B cell (primary cell): ENCODE data around the gene EGLN1. TPM values are rescaled to one million over a fixed set of nuclear protein-coding genes. Genes with fewer than 3 reads are reported as not detected.

Experiments used
- ATAC-seq: fragments of 200-7000 bp; cut with Tn5 transposase; one replicate; pipeline ENCODE4 v1.10.0; 2021; ENCODE audit warnings: low read depth, mild to moderate bottlenecking, moderate number of reproducible peaks, moderate library complexity
- CTCF ChIA-PET: fragments of 350-600 bp; sonication (Branson Sonifier 250); formaldehyde crosslinking; loops from one replicate; lab custom pipeline; 2021; ENCODE audit warnings: antibody characterized with exemption, inconsistent platforms; lab: Charles Lee
- POLR2A ChIA-PET: fragments of 350-600 bp; sonication (Branson Sonifier 250); formaldehyde crosslinking; loops from one replicate; lab custom pipeline; 2021; ENCODE audit warnings: antibody characterized with exemption; lab: Charles Lee
- DNase-seq: peaks from one replicate; pipeline ENCODE4 v3.0.0; 2013
- H2AFZ ChIP-seq: 2 replicates; pipeline ENCODE4 v1.6.1; 2012; ENCODE audit warnings: mild to moderate bottlenecking, low read depth, low read length; ENCODE audit not compliant: insufficient read depth, poor library complexity, severe bottlenecking
- H3K27ac ChIP-seq, 2 donors: 1 replicate in 1 of 2; 2 replicates in 1 of 2; pipeline ENCODE4 v1.5.1; 2012 to 2013; ENCODE audit warnings: low read length in 2 of 2, mild to moderate bottlenecking in 2 of 2, moderate library complexity in 1 of 2
- H3K27me3 ChIP-seq, 4 experiments: fragments of 200-600 bp in 1 of 4; sonication (generic) in 1 of 4; replicated peaks in 1 of 4; 1 replicate in 2 of 4; 2 replicates in 2 of 4; pipeline versions ENCODE4 v1.6.1 to v1.7.0; 2013 to 2016; ENCODE audit warnings: low read length in 3 of 4, mild to moderate bottlenecking in 2 of 4, mixed read lengths in 1 of 4, moderate library complexity in 1 of 4; ENCODE audit not compliant: insufficient read depth in 4 of 4, control insufficient read depth in 3 of 4; ENCODE audit errors: control extremely low read depth in 1 of 4
- H3K36me3 ChIP-seq, 2 experiments: replicated peaks in 1 of 2; 1 replicate in 1 of 2; 2 replicates in 1 of 2; pipeline versions ENCODE4 v1.6.1 to v1.7.1; 2013; ENCODE audit warnings: low read length in 1 of 2; ENCODE audit not compliant: insufficient read depth in 2 of 2, control insufficient read depth in 1 of 2; ENCODE audit errors: control extremely low read depth in 1 of 2, extremely low read depth in 1 of 2
- H3K4me1 ChIP-seq, 2 donors: fragments of 200-600 bp in 1 of 2; sonication (generic) in 1 of 2; 1 replicate in 1 of 2; 2 replicates in 1 of 2; pipeline versions ENCODE4 v1.5.1 to v1.6.1; 2013 to 2017; ENCODE audit warnings: low read length in 2 of 2; ENCODE audit not compliant: control insufficient read depth in 2 of 2, insufficient read depth in 2 of 2
- H3K4me2 ChIP-seq: replicated peaks from 2 replicates; pipeline ENCODE3; 2012; ENCODE audit warnings: mild to moderate bottlenecking, low read depth, low read length; ENCODE audit not compliant: poor library complexity, severe bottlenecking
- H3K4me3 ChIP-seq, 5 experiments: fragments of 200-600 bp in 1 of 5; sonication (generic) in 1 of 5; 1 replicate in 3 of 5; 2 replicates in 2 of 5; pipeline versions ENCODE4 v1.5.1 to v1.7.0; 2011 to 2016; ENCODE audit warnings: low read length in 4 of 5, mild to moderate bottlenecking in 4 of 5, low read depth in 2 of 5, control low read depth in 1 of 5, moderate library complexity in 1 of 5; ENCODE audit not compliant: insufficient read depth in 1 of 5; ENCODE audit errors: control extremely low read depth in 1 of 5, extremely low read depth in 1 of 5
- H3K79me2 ChIP-seq: fragments of 200-600 bp; sonication (generic); one replicate; pipeline ENCODE4 v1.6.0; 2016; ENCODE audit warnings: low read length; ENCODE audit not compliant: control insufficient read depth, insufficient read depth
- H3K9ac ChIP-seq: fragments of 200-600 bp; sonication (generic); 2 replicates; pipeline ENCODE4 v1.6.1; 2017; ENCODE audit warnings: mild to moderate bottlenecking, low read length, moderate library complexity
- H3K9me3 ChIP-seq, 3 donors: one replicate each; pipeline versions ENCODE4 v1.6.1 to v1.7.1; 2013; ENCODE audit warnings: low read length in 2 of 3; ENCODE audit not compliant: control insufficient read depth in 2 of 3, insufficient read depth in 1 of 3; ENCODE audit errors: control extremely low read depth in 1 of 3
- H4K20me1 ChIP-seq: 2 replicates; pipeline ENCODE4 v1.6.0; 2012; ENCODE audit warnings: mild to moderate bottlenecking, low read length; ENCODE audit not compliant: insufficient read depth, control insufficient read depth, poor library complexity, severe bottlenecking
- H3K27ac Mint-ChIP-seq: one replicate; pipeline ENCODE4 v1.8.0; 2021; ENCODE audit warnings: mixed read lengths
- H3K27me3 Mint-ChIP-seq: one replicate; pipeline ENCODE4 v1.8.0; 2021; ENCODE audit warnings: mixed read lengths
- H3K4me1 Mint-ChIP-seq: one replicate; pipeline ENCODE4 v1.8.0; 2021; ENCODE audit warnings: mixed read lengths
- H3K4me3 Mint-ChIP-seq: one replicate; pipeline ENCODE4 v1.8.0; 2021; ENCODE audit warnings: mixed read lengths
- H3K9me3 Mint-ChIP-seq: one replicate; pipeline ENCODE4 v1.8.0; 2022; ENCODE audit warnings: mixed read lengths; ENCODE audit not compliant: insufficient read depth
- CTCF ChIP-seq: fragments of 200-600 bp; IDR thresholded peaks from one replicate; pipeline ENCODE4 v1.8.0; 2022; ENCODE audit warnings: antibody characterized with exemption, mild to moderate bottlenecking
- EZH2 ChIP-seq: IDR thresholded peaks from 2 replicates; pipeline ENCODE4 v1.6.1; 2012; ENCODE audit warnings: borderline replicate concordance, low read depth, mild to moderate bottlenecking, moderate library complexity, low read length; ENCODE audit not compliant: insufficient read depth, poor library complexity, severe bottlenecking
- WGBS: methylation state at CpG from one replicate; pipeline ENCODE4 v1.1.5; 2013; ENCODE audit warnings: missing lambda C conversion rate; ENCODE audit not compliant: insufficient coverage; 5-methylcytosine and 5-hydroxymethylcytosine counted together
- intact Hi-C: fragments of 100-400 bp; cut with micrococcal nuclease; formaldehyde crosslinking; loops from one replicate; pipeline ENCODE4 v1.10.0; 2022
- polyA plus RNA-seq: library from polyadenylated mRNA; depleted of rRNA; stranded (reverse); fragments of >200 nt; gene quantifications from 2 replicates; pipeline ENCODE4 v1.2.3, GENCODE V29; 2012
- total RNA-seq, 2 donors: library from RNA; stranded (reverse); fragments of 120-200 nt in 1 of 2; gene quantifications; 1 replicate in 1 of 2; 2 replicates in 1 of 2; pipeline versions ENCODE4 v1.2.3 to v1.2.4, GENCODE V29; 2013 to 2022

The EGLN1 gene
- total and polyA plus RNA-seq, 2 donors (not counting 1 experiment from before 2014, with no cell fraction given) = 7.5 to 18.5 TPM

- POLR2A ChIA-PET = interaction anchor here (0.6 kb wide), 1 partner anchor 221 kb away, joined by 4 read pairs; no protein-coding TSS in a partner anchor
- no peaks in the 10 kb centered on the region for H3K9me3 ChIP-seq
- H3K36me3 ChIP-seq = peaks cover 4 to 13% of the 10 kb centered on the region in 2 experiments
- Mint-ChIP-seq H3K27ac (no peak overlapping the region), H3K4me1 (peaks cover 18% of the 10 kb centered on the region), H3K9me3 (no peaks in the 10 kb centered on the region), H3K27me3 (no peaks in the 10 kb centered on the region), H3K4me3 (no peak overlapping the region)
- intact Hi-C loops = loop anchor here (5.0 kb wide), 1 partner anchor 48 kb away; the partner anchor contains the start of gene EGLN1
- peaks cover 14% of the 10 kb centered on the region for H3K79me2 ChIP-seq
- CTCF ChIA-PET = interaction anchor here (1.2 kb wide), 1 partner anchor 15 kb away, joined by 3 read pairs; no protein-coding TSS in a partner anchor
- H3K27me3 ChIP-seq = no peaks in the 10 kb centered on the region
- no peak overlapping the region for H3K9ac ChIP-seq
- ATAC-seq (no peak), DNase-seq (no peak)
- H3K27ac ChIP-seq = no peak overlapping the region
- no peak overlapping the region for H2AFZ ChIP-seq
- H3K4me3 ChIP-seq = no peak overlapping the region
- H4K20me1 ChIP-seq = peaks cover 24% of the 10 kb centered on the region
- TF ChIP-seq CTCF (no peak), EZH2 (no peak)
- WGBS = 96% methylated on average over 3 of the region's 4 CpGs
- H3K4me2 ChIP-seq = no peak overlapping the region
- peaks cover 0 to 3% of the 10 kb centered on the region in 2 donors for H3K4me1 ChIP-seq
Measured at GRCh38 chr1:231374394-231374793, 47.7 kb downstream of the EGLN1 start.

GRCh38 chr1:231372501-231372900 is 49.6 kb downstream of the EGLN1 start:
- H3K79me2 ChIP-seq = peaks cover 6% of the 10 kb centered on the region
- H3K4me2 ChIP-seq = no peak overlapping the region
- intact Hi-C loops = loop anchor here (5.0 kb wide), 1 partner anchor 50 kb away; the partner anchor contains the start of gene EGLN1
- no peaks in the 10 kb centered on the region for H3K27me3 ChIP-seq
- H4K20me1 ChIP-seq = peaks cover 18% of the 10 kb centered on the region
- no peak overlapping the region for H2AFZ ChIP-seq
- H3K9ac ChIP-seq = no peak overlapping the region
- Mint-ChIP-seq H3K4me3 (no peak overlapping the region), H3K9me3 (no peaks in the 10 kb centered on the region), H3K27me3 (no peaks in the 10 kb centered on the region), H3K4me1 (peaks cover 7% of the 10 kb centered on the region), H3K27ac (no peak overlapping the region)
- DNase-seq = no peak
- TF ChIP-seq CTCF (no peak), EZH2 (no peak)
- H3K4me3 ChIP-seq = no peak overlapping the region
- H3K4me1 ChIP-seq = no peaks in the 10 kb centered on the region
- ATAC-seq = no peak
- peaks cover 4 to 23% of the 10 kb centered on the region in 2 experiments for H3K36me3 ChIP-seq
- no peak overlapping the region for H3K27ac ChIP-seq
- no peaks in the 10 kb centered on the region for H3K9me3 ChIP-seq
- POLR2A ChIA-PET = no interaction called here
- CTCF ChIA-PET = interaction anchor here (0.6 to 1.1 kb wide), 2 partner anchors 11 to 15 kb away, joined by 3 to 4 read pairs; no protein-coding TSS in a partner anchor
